Tibial artery (tissue), 4 donors: ENCODE measurements around the gene COL27A1.
A peak's percentile ranks its signal among the peaks of the same experiment; 100 is the strongest.

Source experiments
- DNase-seq, 2 donors: peaks; one replicate each; pipeline ENCODE4 v3.0.0-alpha.2; 2019
- H3K27ac ChIP-seq, 2 donors: fragments of 200-600 bp; sonication (generic) in 1 of 2; 1 replicate in 1 of 2; 2 replicates in 1 of 2; pipeline ENCODE4 v1.5.1; 2018 to 2019; ENCODE audit warnings: mild to moderate bottlenecking in 1 of 2
- H3K27me3 ChIP-seq, 2 donors: fragments of 200-600 bp; sonication (generic) in 1 of 2; one replicate each; pipeline versions ENCODE4 v1.5.1 to v1.6.0; 2016 to 2019
- H3K36me3 ChIP-seq, 3 donors: fragments of 200-600 bp; sonication (generic) in 2 of 3; one replicate each; pipeline ENCODE4 v1.5.1; 2016 to 2019; ENCODE audit warnings: mild to moderate bottlenecking in 2 of 3
- H3K4me1 ChIP-seq, 4 donors: fragments of 200-600 bp; sonication (generic) in 2 of 4; 1 replicate in 3 of 4; 2 replicates in 1 of 4; pipeline ENCODE4 v1.5.1; 2016 to 2019
- H3K4me3 ChIP-seq, 2 donors: fragments of 200-600 bp; sonication (generic) in 1 of 2; 1 replicate in 1 of 2; 2 replicates in 1 of 2; pipeline ENCODE4 v1.5.1; 2018 to 2019; ENCODE audit warnings: mild to moderate bottlenecking in 2 of 2
- H3K9me3 ChIP-seq, 3 donors: fragments of 200-600 bp; sonication (generic) in 1 of 3; one replicate each; pipeline ENCODE4 v1.5.1; 2016 to 2019
- CTCF ChIP-seq, 2 experiments: fragments of 200-600 bp in 1 of 2; fragments of 450-650 bp in 1 of 2; IDR thresholded peaks; one replicate each; pipeline ENCODE4 v1.5.1; 2017 to 2019; ENCODE audit warnings: antibody characterized with exemption in 2 of 2, mild to moderate bottlenecking in 1 of 2, moderate library complexity in 1 of 2
- intact Hi-C: fragments of 100-400 bp; cut with DNase I; formaldehyde crosslinking; loops from one replicate; pipeline ENCODE4 v1.15.0; 2023; ENCODE audit warnings: low total_unique reads

The COL27A1 gene

GRCh38 chr9:114200721-114201300, 45.5 kb downstream of the COL27A1 start:
- H3K4me1 ChIP-seq, result peaks cover 0 to 17% (median 16%) of the 10 kb centered on the region in 4 donors
- H3K27me3 ChIP-seq, result no peaks in the 10 kb centered on the region
- no peak overlapping the region for H3K4me3 ChIP-seq
- TF ChIP-seq CTCF (IDR thresholded peaks at IDR 0.05), result no peak
- no peaks in the 10 kb centered on the region for H3K36me3 ChIP-seq
- intact Hi-C loops, result no loop called here
- no peaks in the 10 kb centered on the region for H3K9me3 ChIP-seq
- no peak overlapping the region for H3K27ac ChIP-seq
- no peak for DNase-seq

GRCh38 chr9:114202396-114202795, 47.1 kb downstream of the COL27A1 start:
- Histone ChIP-seq H3K36me3 (no peaks in the 10 kb centered on the region), H3K4me1 (peaks cover 7 to 33% (median 32%) of the 10 kb centered on the region in 4 donors), H3K27ac (no peak overlapping the region), H3K27me3 (no peaks in the 10 kb centered on the region), H3K9me3 (no peaks in the 10 kb centered on the region), H3K4me3 (no peak overlapping the region)
- DNase-seq, result no peak
- intact Hi-C loops, result no loop called here
- TF ChIP-seq CTCF (IDR thresholded peaks at IDR 0.05), result no peak

GRCh38 chr9:114202849-114203248, 47.5 kb downstream of the COL27A1 start:
- Histone ChIP-seq H3K27ac (no peak overlapping the region), H3K36me3 (no peaks in the 10 kb centered on the region), H3K27me3 (no peaks in the 10 kb centered on the region), H3K4me1 (peaks cover 7 to 37% (median 36%) of the 10 kb centered on the region in 4 donors), H3K4me3 (no peak overlapping the region), H3K9me3 (no peaks in the 10 kb centered on the region)
- intact Hi-C loops, result no loop called here
- TF ChIP-seq CTCF (IDR thresholded peaks at IDR 0.05), result no peak
- no peak for DNase-seq

- H3K4me3 ChIP-seq, result no peak overlapping the region
- DNase-seq, result no peak
- H3K9me3 ChIP-seq, result no peaks in the 10 kb centered on the region
- peaks cover 7 to 41% (median 40%) of the 10 kb centered on the region in 4 donors for H3K4me1 ChIP-seq
- no peaks in the 10 kb centered on the region for H3K36me3 ChIP-seq
- TF ChIP-seq CTCF (IDR thresholded peaks at IDR 0.05), result no peak
- H3K27me3 ChIP-seq, result no peaks in the 10 kb centered on the region
- no peak overlapping the region for H3K27ac ChIP-seq
- intact Hi-C loops, result no loop called here
Measured at GRCh38 chr9:114203410-114204140, 48.2 kb downstream of the COL27A1 start.

GRCh38 chr9:114204265-114204664, 48.9 kb downstream of the COL27A1 start:
- no peaks in the 10 kb centered on the region for H3K27me3 ChIP-seq
- no peaks in the 10 kb centered on the region for H3K36me3 ChIP-seq
- H3K4me3 ChIP-seq, result no peak overlapping the region
- no peak for TF ChIP-seq CTCF (IDR thresholded peaks at IDR 0.05)
- intact Hi-C loops, result no loop called here
- no peak for DNase-seq
- H3K4me1 ChIP-seq, result peaks cover 7 to 41% (median 40%) of the 10 kb centered on the region in 4 donors
- peak overlapping the region; percentile 76 to 81 for H3K27ac ChIP-seq
- no peaks in the 10 kb centered on the region for H3K9me3 ChIP-seq
